T-helper 17 cell (primary cell): ENCODE results near the gene SLC24A3. TPM values are rescaled to one million over a fixed set of nuclear protein-coding genes. Genes with fewer than 3 reads are reported as not detected.

Source experiments
- ATAC-seq: fragments of 150-1000 bp; cut with Tn5 transposase; 2 replicates; pipeline ENCODE4 v1.10.0; 2021; ENCODE audit warnings: mild to moderate bottlenecking, moderate library complexity
- DNase-seq, 3 donors: peaks; one replicate each; pipeline versions ENCODE4 v3.0.0 to v3.0.0-alpha.2; 2020 to 2021
- H3K9me3 ChIP-seq: one replicate; pipeline ENCODE4 v1.7.0; 2013; ENCODE audit warnings: low read length, mild to moderate bottlenecking; ENCODE audit not compliant: control insufficient read depth, poor library complexity, severe bottlenecking
- H3K27ac Mint-ChIP-seq: one replicate; pipeline ENCODE4 v1.8.0; 2022; ENCODE audit warnings: mild to moderate bottlenecking, moderate library complexity, mixed read lengths
- H3K27me3 Mint-ChIP-seq: one replicate; pipeline ENCODE4 v1.8.0; 2022; ENCODE audit warnings: mixed read lengths
- H3K36me3 Mint-ChIP-seq: one replicate; pipeline ENCODE4 v1.8.0; 2022; ENCODE audit warnings: low read depth, mixed read lengths
- H3K4me1 Mint-ChIP-seq: one replicate; pipeline ENCODE4 v1.8.0; 2022; ENCODE audit warnings: mild to moderate bottlenecking, mixed read lengths
- H3K4me3 Mint-ChIP-seq: one replicate; pipeline ENCODE4 v1.8.0; 2022; ENCODE audit warnings: mild to moderate bottlenecking, moderate library complexity, mixed read lengths
- total RNA-seq, 4 donors: library from RNA in 2 of 4; stranded (reverse) in 2 of 4; gene quantifications; one replicate each; pipeline ENCODE4 v1.2.3 and lab custom pipeline; 2022 to 2026

Gene SLC24A3
- total RNA-seq, 2 donors from 2014 or later: 0.37 to 6.1 TPM

GRCh38 chr20:19308146-19308545 is 95.7 kb downstream of the SLC24A3 start:
- ATAC-seq (no peak), DNase-seq (no peak)
- Mint-ChIP-seq H3K4me1 (no peaks in the 10 kb centered on the region), H3K4me3 (no peak overlapping the region), H3K27me3 (no peaks in the 10 kb centered on the region), H3K27ac (no peak overlapping the region), H3K36me3 (no peaks in the 10 kb centered on the region)
- no peaks in the 10 kb centered on the region for H3K9me3 ChIP-seq

GRCh38 chr20:19310541-19310940 is 98.1 kb downstream of the SLC24A3 start:
- ATAC-seq: no peak
- no peaks in the 10 kb centered on the region for H3K27me3 Mint-ChIP-seq
- no peak overlapping the region for H3K4me3 Mint-ChIP-seq
- no peak for DNase-seq
- H3K36me3 Mint-ChIP-seq: no peaks in the 10 kb centered on the region
- no peak overlapping the region for H3K27ac Mint-ChIP-seq
- peaks cover 2% of the 10 kb centered on the region for H3K9me3 ChIP-seq
- H3K4me1 Mint-ChIP-seq: no peaks in the 10 kb centered on the region

- H3K4me3 Mint-ChIP-seq: no peak overlapping the region
- H3K36me3 Mint-ChIP-seq: no peaks in the 10 kb centered on the region
- H3K27ac Mint-ChIP-seq: no peak overlapping the region
- peaks cover 2% of the 10 kb centered on the region for H3K9me3 ChIP-seq
- peaks cover 14% of the 10 kb centered on the region for H3K27me3 Mint-ChIP-seq
- H3K4me1 Mint-ChIP-seq: no peaks in the 10 kb centered on the region
- ATAC-seq (no peak), DNase-seq (no peak)
Observed at GRCh38 chr20:19313342-19314069, 101.1 kb downstream of the SLC24A3 start.

- Mint-ChIP-seq H3K4me3 (no peak overlapping the region), H3K4me1 (no peaks in the 10 kb centered on the region), H3K27ac (no peak overlapping the region), H3K36me3 (no peaks in the 10 kb centered on the region), H3K27me3 (peaks cover 16% of the 10 kb centered on the region)
- no peak for ATAC-seq
- DNase-seq: no peak
- H3K9me3 ChIP-seq: peaks cover 2% of the 10 kb centered on the region
Observed at GRCh38 chr20:19314621-19315020, 102.2 kb downstream of the SLC24A3 start.

GRCh38 chr20:19317237-19318069 is 105.0 kb downstream of the SLC24A3 start:
- Mint-ChIP-seq H3K4me3 (no peak overlapping the region), H3K27ac (no peak overlapping the region), H3K4me1 (no peaks in the 10 kb centered on the region), H3K36me3 (no peaks in the 10 kb centered on the region), H3K27me3 (peaks cover 16% of the 10 kb centered on the region)
- ATAC-seq: no peak
- peaks cover 2% of the 10 kb centered on the region for H3K9me3 ChIP-seq
- no peak for DNase-seq

GRCh38 chr20:19318610-19319009 is 106.2 kb downstream of the SLC24A3 start:
- Mint-ChIP-seq H3K4me3 (no peak overlapping the region), H3K27me3 (peaks cover 16% of the 10 kb centered on the region), H3K27ac (no peak overlapping the region), H3K4me1 (no peaks in the 10 kb centered on the region), H3K36me3 (no peaks in the 10 kb centered on the region)
- no peak for DNase-seq
- peaks cover 2% of the 10 kb centered on the region for H3K9me3 ChIP-seq
- ATAC-seq: no peak

GRCh38 chr20:19320005-19320404 is 107.6 kb downstream of the SLC24A3 start:
- Mint-ChIP-seq H3K27ac (no peak overlapping the region), H3K4me3 (no peak overlapping the region), H3K36me3 (no peaks in the 10 kb centered on the region), H3K4me1 (no peaks in the 10 kb centered on the region), H3K27me3 (peaks cover 16% of the 10 kb centered on the region)
- no peaks in the 10 kb centered on the region for H3K9me3 ChIP-seq
- DNase-seq: no peak
- no peak for ATAC-seq

GRCh38 chr20:19321176-19321575 is 108.7 kb downstream of the SLC24A3 start:
- ATAC-seq (no peak), DNase-seq (no peak)
- Mint-ChIP-seq H3K27me3 (peaks cover 12% of the 10 kb centered on the region), H3K4me1 (no peaks in the 10 kb centered on the region), H3K27ac (no peak overlapping the region), H3K36me3 (no peaks in the 10 kb centered on the region), H3K4me3 (no peak overlapping the region)
- H3K9me3 ChIP-seq: no peaks in the 10 kb centered on the region

GRCh38 chr20:19322061-19322985 is 109.9 kb downstream of the SLC24A3 start:
- ATAC-seq: no peak
- DNase-seq: no peak
- no peaks in the 10 kb centered on the region for H3K9me3 ChIP-seq
- Mint-ChIP-seq H3K36me3 (no peaks in the 10 kb centered on the region), H3K27me3 (peaks cover 10% of the 10 kb centered on the region), H3K4me3 (no peak overlapping the region), H3K27ac (no peak overlapping the region), H3K4me1 (no peaks in the 10 kb centered on the region)

GRCh38 chr20:19327401-19327800 is 115.0 kb downstream of the SLC24A3 start:
- ATAC-seq (no peak), DNase-seq (no peak)
- Mint-ChIP-seq H3K36me3 (no peaks in the 10 kb centered on the region), H3K27ac (no peak overlapping the region), H3K27me3 (no peaks in the 10 kb centered on the region), H3K4me1 (no peaks in the 10 kb centered on the region), H3K4me3 (no peak overlapping the region)
- no peaks in the 10 kb centered on the region for H3K9me3 ChIP-seq

GRCh38 chr20:19328676-19329075 is 116.2 kb downstream of the SLC24A3 start:
- ATAC-seq: no peak
- Mint-ChIP-seq H3K4me3 (no peak overlapping the region), H3K27me3 (no peaks in the 10 kb centered on the region), H3K27ac (no peak overlapping the region), H3K36me3 (no peaks in the 10 kb centered on the region), H3K4me1 (no peaks in the 10 kb centered on the region)
- no peaks in the 10 kb centered on the region for H3K9me3 ChIP-seq
- DNase-seq: no peak

GRCh38 chr20:19330038-19330437 is 117.6 kb downstream of the SLC24A3 start:
- Mint-ChIP-seq H3K27me3 (no peaks in the 10 kb centered on the region), H3K36me3 (no peaks in the 10 kb centered on the region), H3K4me1 (no peaks in the 10 kb centered on the region), H3K27ac (no peak overlapping the region), H3K4me3 (no peak overlapping the region)
- no peaks in the 10 kb centered on the region for H3K9me3 ChIP-seq
- ATAC-seq (no peak), DNase-seq (no peak)

GRCh38 chr20:19330731-19331130 is 118.3 kb downstream of the SLC24A3 start:
- H3K4me1 Mint-ChIP-seq: no peaks in the 10 kb centered on the region
- ATAC-seq (no peak), DNase-seq (no peak)
- H3K27ac Mint-ChIP-seq: no peak overlapping the region
- H3K36me3 Mint-ChIP-seq: no peaks in the 10 kb centered on the region
- H3K4me3 Mint-ChIP-seq: no peak overlapping the region
- H3K27me3 Mint-ChIP-seq: no peaks in the 10 kb centered on the region
- no peaks in the 10 kb centered on the region for H3K9me3 ChIP-seq
